ENCODE data around the gene GPX8.

GPX8 gene

DNA sequence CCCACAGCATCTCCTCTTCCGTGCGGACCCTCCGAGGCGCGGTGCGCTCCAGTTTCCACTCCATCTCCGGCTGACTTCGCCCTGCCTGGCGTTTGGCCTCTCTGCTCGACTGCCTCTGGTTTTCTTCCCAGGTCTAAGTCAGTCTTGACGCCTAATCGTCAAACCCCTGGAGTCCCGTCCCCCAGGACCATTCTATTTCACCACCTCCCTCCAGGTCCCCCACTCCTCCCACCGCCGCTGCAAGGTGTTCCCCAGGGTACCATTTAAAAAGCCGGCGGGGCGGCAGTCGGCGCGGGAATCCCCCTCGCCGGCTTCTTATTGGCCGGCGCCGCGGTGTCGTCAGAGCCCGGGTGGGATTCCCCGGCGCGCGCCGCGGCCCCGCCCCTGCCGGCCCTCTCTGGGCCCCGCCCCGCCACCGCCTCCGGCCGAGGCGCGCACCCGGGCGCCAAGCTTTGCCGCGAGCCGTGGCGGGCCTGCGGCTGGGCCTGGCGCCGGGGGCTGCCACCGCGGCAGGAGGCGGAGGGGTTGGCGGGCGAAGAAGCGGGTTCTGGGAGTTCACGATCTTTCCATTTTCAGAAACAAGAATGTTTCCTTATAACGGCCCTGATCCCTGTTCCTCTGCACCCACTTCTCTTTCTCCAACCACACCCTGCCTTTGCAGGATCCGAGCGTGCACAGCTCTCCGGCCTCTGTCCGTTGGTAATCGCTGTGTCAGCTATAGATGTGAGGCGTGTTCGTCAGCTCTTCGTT, 13.1 kb downstream of the GPX8 start, which contains the start of gene CDC20B:
Gene CDC20B (minus strand): TSS at position 241 of the 750 bp plus-strand sequence. CDS start 177 bp downstream, at position 64.
- DNase-seq (ENCODE audit: low spot score) = peak; percentile 78

DNA sequence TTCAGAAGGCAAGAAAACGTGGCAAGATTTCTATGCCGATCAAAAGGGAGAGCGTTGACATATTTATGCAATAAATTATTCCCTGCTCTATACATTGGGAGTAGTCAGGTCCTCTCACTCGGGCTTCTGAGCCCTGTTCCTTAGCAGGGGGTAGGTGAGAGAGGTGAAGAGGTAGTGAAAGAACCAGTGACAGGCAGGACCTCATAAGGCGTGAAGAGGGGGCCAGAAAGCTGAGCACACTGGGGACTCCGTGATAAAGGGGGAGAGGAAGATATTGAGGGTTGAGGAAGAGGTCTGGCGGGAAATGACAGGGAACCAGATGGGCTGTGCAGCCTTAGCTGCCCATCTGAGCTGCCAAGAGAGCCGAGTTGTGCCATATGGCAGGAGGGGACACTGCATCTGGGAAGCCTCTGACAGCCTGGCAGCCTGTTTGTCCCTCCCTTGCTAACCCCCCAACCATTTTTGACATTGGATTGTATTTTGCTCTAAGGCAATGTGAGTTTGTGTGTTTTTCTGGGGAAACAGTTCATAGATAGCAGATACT, 13.8 kb downstream of the GPX8 start:
- no peak for DNase-seq (ENCODE audit: low spot score)

DNA sequence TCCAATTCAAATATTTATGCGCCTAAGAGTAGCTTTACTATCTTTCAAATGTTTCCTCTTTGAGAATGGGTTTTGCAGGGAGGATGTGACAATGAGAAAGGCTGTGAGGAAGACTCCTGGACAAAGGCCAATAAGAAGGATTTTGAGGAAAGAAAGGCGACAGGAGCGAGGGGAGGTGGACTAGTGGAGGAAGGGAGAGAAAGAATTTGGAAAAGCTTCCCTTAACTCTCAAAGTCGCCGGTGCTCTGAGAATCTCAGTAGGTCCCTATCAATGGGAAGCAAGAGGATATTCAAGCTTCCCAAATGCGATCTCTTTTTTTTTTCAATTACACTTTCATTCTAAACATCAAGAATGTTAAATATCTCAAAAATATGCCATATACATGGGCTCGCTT, 15.8 kb downstream of the GPX8 start:
- no peak for DNase-seq (ENCODE audit: low spot score)

DNA sequence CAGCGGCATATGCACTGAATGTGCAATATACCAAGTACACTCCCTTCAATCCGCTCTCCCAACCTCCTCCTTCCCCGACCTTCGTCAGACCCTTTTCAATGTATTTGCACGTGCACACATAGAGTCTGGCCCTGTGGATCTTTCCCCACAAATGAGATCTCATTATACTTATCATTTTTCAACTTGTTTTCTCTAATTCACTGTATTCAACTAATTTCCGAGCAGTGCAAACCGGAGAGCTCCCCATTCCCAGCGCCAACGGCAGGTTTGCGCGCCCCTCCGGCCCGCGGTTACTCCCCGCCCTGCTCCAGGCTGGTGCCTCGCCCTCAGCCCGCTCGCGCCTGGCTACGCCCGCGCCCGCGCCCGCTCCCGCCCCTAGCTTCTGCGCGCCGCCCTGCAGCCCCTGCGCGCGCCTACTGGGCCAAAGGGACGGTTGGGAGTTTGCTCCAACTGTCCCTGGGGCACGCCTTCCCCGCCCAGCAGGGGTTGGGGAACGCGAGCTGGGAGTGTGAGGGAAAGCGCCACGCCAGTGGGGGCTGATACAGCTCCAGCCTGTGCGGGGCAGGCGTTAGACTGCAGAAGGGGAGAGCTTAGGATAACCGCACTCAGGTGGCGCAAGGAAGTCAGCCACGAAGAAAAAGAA, 16.3 kb downstream of the GPX8 start:
- peak; percentile 51 for DNase-seq (ENCODE audit: low spot score)

DNA sequence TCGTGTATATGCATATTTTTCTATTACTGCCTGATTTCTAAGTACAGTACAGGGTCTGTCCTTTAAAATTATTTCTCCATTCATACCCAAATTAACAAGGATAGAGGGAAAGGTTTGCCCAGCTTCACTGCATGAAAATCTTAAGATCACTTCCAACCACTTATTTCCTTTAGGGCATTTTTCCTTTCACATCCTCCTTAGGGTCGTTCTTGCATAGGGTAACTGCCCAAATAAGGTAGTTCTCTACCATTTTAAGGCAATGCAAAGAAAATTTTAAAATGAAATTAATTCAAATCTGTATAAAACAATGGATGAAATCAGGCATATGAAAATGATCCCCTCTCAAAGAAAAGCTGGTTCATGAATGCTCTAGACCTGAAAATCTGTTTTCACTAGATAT, 17.1 kb downstream of the GPX8 start:
- DNase-seq (ENCODE audit: low spot score) = no peak

DNA sequence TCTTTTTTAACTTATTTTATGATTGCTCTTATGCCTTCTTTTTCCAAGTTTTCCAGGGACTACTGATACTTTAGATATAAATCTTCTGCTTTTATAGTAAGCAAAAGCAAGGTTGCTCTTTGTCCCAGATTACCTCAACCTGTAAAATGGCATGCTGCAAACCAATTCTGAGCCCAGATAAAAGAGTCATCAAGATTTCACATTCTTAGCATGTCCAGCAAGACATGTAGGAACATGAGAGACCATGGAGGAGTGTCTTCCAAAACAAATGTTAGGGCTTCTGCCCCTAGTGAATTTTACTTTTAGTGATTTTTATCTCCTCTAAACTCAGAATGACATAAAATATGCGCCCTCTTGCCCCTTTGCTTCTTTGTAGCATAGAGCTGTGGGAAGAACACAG, 20.0 kb downstream of the GPX8 start:
- no peak for DNase-seq (ENCODE audit: low spot score)

DNA sequence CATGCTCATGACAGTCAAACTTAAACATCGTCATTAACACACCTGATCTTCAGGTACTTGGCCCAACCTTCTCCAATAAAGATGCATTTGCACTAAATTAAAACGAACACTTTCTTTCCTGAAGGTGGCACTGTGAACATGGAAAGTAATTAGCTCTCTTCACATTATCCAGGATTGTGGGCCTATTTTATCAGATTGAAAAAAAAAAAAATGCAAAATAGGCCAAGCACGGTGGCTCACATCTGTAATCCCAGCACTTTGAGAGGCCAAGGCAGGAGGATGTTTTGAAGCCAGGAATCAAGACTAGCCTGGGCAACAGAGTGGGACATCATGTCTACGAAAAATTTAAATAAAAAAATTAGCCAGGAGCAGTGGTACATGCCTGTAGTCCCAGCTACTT, 27.4 kb downstream of the GPX8 start:
- peak; percentile 33 for DNase-seq (ENCODE audit: low spot score)

DNA sequence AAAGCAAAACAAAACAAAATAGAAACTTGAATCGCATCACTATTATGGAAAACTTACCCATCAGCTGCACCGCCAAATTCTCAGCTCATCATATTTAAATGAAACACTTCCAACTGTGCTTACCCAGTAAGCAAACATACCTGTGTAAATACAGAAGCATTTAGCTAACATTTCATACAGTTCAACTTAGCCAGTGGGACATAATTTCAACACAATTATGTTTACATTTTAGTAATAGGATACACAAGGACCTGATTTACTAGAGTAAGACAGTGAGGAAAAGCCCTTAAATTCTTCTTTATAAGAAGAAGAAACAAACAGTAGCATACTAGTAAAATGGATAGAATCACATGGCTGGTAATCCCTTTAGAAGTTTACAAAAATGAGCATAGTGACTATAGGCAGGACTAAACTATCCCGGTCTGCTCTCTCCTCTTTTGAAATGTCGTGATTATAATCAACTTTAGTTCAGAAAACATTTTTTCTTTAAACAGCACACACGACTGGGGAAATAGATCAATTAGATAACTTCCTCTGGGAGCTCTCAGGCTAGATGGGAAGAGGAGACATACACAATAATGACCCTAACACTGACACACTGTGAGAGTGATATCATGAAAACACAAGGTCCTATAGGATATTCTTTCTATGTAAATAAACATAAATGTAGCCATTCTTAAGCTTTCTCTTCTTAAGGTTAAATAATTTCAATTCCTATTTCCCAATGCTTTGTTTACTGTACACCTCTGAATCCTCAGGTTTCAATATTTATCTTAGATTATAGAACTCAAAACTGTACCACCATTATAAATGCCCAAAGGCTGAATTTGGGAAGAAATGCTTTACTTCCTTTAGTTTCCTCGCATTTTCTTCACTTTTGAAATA, 28.9 kb downstream of the GPX8 start:
- no peak for DNase-seq (ENCODE audit: low spot score)

DNA sequence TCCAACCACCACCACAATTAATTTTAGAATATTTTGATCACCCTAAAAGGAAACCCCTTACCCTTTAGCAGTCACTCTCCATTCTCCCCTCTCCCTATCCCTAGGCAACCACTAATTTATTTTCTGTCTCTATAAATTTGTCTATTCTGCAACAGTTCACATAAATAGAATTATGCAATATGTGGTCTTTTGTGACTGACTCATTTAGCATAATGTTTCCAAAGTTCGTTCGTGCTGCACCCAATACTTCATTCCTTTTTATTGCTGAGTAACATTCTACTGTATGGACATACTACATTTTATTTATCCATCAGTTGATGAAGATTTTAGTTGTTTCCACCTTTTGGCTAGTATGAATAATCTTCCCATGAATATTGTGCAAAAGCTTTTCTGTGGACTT, 31.2 kb downstream of the GPX8 start:
- DNase-seq (ENCODE audit: low spot score) = no peak

DNA sequence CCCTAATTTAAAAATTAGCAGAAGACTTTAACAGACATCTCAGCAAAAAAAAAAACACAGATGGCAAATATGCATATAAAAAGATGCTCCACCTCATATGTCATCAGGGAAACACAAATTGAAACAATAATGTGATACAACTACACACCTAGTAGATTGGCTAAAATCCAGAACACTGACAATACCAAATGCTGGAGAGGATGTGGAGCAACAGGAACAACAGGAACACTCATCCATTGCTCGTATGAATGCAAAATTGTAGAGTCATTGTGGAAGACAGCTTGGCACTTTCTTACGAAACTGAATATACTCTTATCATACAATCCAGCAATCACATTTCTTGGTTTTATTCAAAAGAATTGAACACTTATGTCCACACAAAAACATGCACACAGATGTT, 45.0 kb downstream of the GPX8 start:
- DNase-seq (ENCODE audit: low spot score) = no peak

DNA sequence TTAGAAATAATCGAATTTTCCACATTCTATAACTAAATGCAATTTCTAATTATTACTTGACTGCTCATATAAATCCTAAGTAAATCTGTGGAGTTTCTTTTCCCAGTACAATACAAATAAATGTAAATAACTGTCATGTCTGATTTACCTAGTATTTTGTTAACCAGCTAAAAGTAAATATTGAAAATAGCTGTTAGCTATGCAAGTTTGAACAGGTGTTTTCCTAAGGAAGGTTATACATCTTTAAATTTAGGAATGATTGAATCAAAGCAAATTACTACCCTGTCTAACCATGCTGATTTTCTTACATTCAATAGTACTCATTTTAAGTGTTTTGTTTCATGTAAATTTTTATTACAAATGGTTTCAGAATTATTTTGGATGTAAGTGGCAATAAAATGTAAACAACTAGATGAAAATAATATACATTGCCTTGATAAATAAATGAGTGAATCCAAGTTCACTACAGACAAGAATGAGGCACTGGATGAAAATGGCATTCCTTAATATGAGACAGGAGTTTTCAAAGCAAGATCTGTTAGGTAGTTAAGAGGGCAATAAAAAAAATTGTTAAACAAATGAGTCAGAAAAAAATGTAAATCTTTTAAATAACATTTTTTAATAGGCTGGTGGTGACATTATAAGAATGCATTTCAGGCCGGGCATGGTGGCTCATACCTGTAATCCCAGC, 51.4 kb downstream of the GPX8 start:
- no peak for DNase-seq (ENCODE audit: low spot score)
